Measurements from ENCODE around the gene SSTR4. TPM values are rescaled to one million over a fixed set of nuclear protein-coding genes. Genes with fewer than 3 reads are reported as not detected.

The SSTR4 gene
- total RNA-seq, 1 experiment from 2014 or later, result not detected

DNA sequence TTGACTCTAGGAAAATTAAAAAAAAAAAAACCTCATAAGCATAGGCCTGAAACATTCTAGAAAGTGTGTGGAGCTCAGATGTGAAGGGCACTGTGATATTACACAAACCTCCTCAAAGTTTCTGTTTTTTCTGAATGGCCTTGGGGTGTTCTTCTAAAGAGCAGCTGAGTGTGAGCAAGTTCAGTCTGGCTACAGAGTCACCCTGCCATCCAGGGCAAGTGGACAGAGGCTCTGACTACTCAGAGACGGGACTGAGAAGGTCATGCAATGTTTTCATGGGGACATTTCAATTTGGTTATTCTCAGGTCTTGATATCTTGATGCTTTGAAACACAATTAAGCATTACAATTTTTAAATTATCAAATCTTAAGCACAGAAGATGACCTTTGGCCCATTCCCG, 36.6 kb upstream of the SSTR4 start:
- no TSS peak for BruUV-seq (replicated peaks)
- ChIA-PET POLR2A (no interaction called here), CTCF (interaction anchor here (0.6 kb wide), 1 partner anchor 345 kb away, joined by 3 read pairs; no protein-coding TSS in a partner anchor)
- ATAC-seq (no peak), DNase-seq (ENCODE audit: low read depth, low spot score) (no peak)
- Histone ChIP-seq H3K36me3 (ENCODE audit: control insufficient read depth, insufficient read depth, low read length) (no peaks in the 10 kb centered on the region), H3K27me3 (ENCODE audit: control insufficient read depth, insufficient read depth, low read length) (peaks cover 3% of the 10 kb centered on the region; the same call in 1 of the 2 replicates), H3K27ac (ENCODE audit: low read length) (no peak overlapping the region), H3K4me3 (ENCODE audit: low read depth in 2 of 2, low read length in 2 of 2) (no peak overlapping the region), H3K4me1 (ENCODE audit: control insufficient read depth, insufficient read depth, low read length) (no peaks in the 10 kb centered on the region), H3K9me3 (ENCODE audit: control insufficient read depth, insufficient read depth, low read depth, low read length) (no peaks in the 10 kb centered on the region)
- in situ Hi-C loops (cut with HindIII; ENCODE audit: low pct_unique_long_range_greater_than_20kb, low sequenced_read_pairs) (no loop called here), intact Hi-C loops (cut with micrococcal nuclease; ENCODE audit: unreplicated experiment) (no loop called here)
- TF ChIP-seq POLR2AphosphoS5 (IDR thresholded peaks at IDR 0.05; ENCODE audit: low read depth, low read length) (no peak), CTCF (IDR thresholded peaks at IDR 0.05) (no peak), TCF7L2 (IDR thresholded peaks at IDR 0.05; ENCODE audit: low read depth, low read length) (no peak), SIN3A (IDR thresholded peaks at IDR 0.05; ENCODE audit: borderline replicate concordance, insufficient read depth, low read depth, low read length) (no peak)
- TF ChIP-seq, protein P1, sequence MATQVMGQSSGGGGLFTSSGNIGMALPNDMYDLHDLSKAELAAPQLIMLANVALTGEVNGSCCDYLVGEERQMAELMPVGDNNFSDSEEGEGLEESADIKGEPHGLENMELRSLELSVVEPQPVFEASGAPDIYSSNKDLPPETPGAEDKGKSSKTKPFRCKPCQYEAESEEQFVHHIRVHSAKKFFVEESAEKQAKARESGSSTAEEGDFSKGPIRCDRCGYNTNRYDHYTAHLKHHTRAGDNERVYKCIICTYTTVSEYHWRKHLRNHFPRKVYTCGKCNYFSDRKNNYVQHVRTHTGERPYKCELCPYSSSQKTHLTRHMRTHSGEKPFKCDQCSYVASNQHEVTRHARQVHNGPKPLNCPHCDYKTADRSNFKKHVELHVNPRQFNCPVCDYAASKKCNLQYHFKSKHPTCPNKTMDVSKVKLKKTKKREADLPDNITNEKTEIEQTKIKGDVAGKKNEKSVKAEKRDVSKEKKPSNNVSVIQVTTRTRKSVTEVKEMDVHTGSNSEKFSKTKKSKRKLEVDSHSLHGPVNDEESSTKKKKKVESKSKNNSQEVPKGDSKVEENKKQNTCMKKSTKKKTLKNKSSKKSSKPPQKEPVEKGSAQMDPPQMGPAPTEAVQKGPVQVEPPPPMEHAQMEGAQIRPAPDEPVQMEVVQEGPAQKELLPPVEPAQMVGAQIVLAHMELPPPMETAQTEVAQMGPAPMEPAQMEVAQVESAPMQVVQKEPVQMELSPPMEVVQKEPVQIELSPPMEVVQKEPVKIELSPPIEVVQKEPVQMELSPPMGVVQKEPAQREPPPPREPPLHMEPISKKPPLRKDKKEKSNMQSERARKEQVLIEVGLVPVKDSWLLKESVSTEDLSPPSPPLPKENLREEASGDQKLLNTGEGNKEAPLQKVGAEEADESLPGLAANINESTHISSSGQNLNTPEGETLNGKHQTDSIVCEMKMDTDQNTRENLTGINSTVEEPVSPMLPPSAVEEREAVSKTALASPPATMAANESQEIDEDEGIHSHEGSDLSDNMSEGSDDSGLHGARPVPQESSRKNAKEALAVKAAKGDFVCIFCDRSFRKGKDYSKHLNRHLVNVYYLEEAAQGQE (IDR thresholded peaks at IDR 0.05; ENCODE audit: insufficient read depth in 1 of 2, low read depth in 2 of 2, low read length in 1 of 2), result no peak

DNA sequence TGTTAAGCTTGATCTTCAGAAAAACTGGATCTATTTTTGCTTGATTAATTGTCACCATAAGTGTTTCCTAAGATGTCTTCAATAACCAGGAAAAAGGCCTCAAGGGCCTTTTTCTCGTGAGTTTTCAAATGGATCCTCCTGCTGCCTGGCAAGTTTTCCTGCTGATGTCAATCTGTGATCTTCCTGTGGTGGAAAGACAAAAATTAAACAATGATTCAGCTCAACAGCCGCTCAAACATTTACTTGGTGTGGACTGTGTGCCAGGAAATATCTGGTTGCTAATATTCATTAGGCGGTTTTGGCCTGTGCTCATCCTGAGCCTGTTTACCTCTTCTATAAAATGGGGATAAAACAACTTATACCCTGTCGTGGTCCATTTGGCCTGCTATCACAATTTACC, 35.4 kb upstream of the SSTR4 start:
- intact Hi-C loops (cut with micrococcal nuclease; ENCODE audit: unreplicated experiment), result no loop called here

More for the DNA sequence above, 35.4 kb upstream of the SSTR4 start:
- no peaks in the 10 kb centered on the region for H3K9me3 ChIP-seq (ENCODE audit: control insufficient read depth, insufficient read depth, low read depth, low read length)
- no peak overlapping the region for H3K27ac ChIP-seq (ENCODE audit: low read length)
- peaks cover 3% of the 10 kb centered on the region; the same call in 1 of the 2 replicates for H3K27me3 ChIP-seq (ENCODE audit: control insufficient read depth, insufficient read depth, low read length)
- no peaks in the 10 kb centered on the region for H3K36me3 ChIP-seq (ENCODE audit: control insufficient read depth, insufficient read depth, low read length)
- no TSS peak for BruUV-seq (replicated peaks)
- ChIA-PET CTCF (no interaction called here), POLR2A (no interaction called here)
- ATAC-seq (no peak), DNase-seq (ENCODE audit: low read depth, low spot score) (no peak)
- H3K4me1 ChIP-seq (ENCODE audit: control insufficient read depth, insufficient read depth, low read length), result no peaks in the 10 kb centered on the region
- in situ Hi-C loops (cut with HindIII; ENCODE audit: low pct_unique_long_range_greater_than_20kb, low sequenced_read_pairs), result no loop called here
- TF ChIP-seq, protein P1 (IDR thresholded peaks at IDR 0.05; ENCODE audit: insufficient read depth in 1 of 2, low read depth in 2 of 2, low read length in 1 of 2), result no peak
- TF ChIP-seq POLR2AphosphoS5 (IDR thresholded peaks at IDR 0.05; ENCODE audit: low read depth, low read length), result no peak
- TF ChIP-seq TCF7L2 (IDR thresholded peaks at IDR 0.05; ENCODE audit: low read depth, low read length), result no peak
- TF ChIP-seq SIN3A (IDR thresholded peaks at IDR 0.05; ENCODE audit: borderline replicate concordance, insufficient read depth, low read depth, low read length), result no peak
- no peak for TF ChIP-seq CTCF (IDR thresholded peaks at IDR 0.05)
- H3K4me3 ChIP-seq (ENCODE audit: low read depth in 2 of 2, low read length in 2 of 2), result no peak overlapping the region

Data from Panc1 (cell line).